Thymus (tissue), 14 donors: Measurements from ENCODE around the gene PDRG1. TPM values are rescaled to one million over a fixed set of nuclear protein-coding genes. Genes with fewer than 3 reads are reported as not detected.

ENCODE experiments used
- DNase-seq, 9 donors: peaks; one replicate each; pipeline ENCODE4 v3.0.0-alpha.2; 2013; ENCODE audit warnings: low spot score in 9 of 9, low read depth in 6 of 9, missing footprints in 1 of 9
- H3K27ac ChIP-seq, 2 donors: one replicate each; pipeline ENCODE4 v1.5.1; 2013; ENCODE audit warnings: control low read depth in 1 of 2, low read depth in 1 of 2, low read length in 1 of 2, mild to moderate bottlenecking in 1 of 2, moderate library complexity in 1 of 2
- H3K27me3 ChIP-seq, 2 donors: one replicate each; pipeline ENCODE4 v1.5.1; 2013; ENCODE audit warnings: low read length in 1 of 2; ENCODE audit not compliant: control insufficient read depth in 2 of 2, insufficient read depth in 1 of 2
- H3K36me3 ChIP-seq, 2 donors: one replicate each; pipeline ENCODE4 v1.5.1; 2013; ENCODE audit warnings: low read length in 1 of 2, mild to moderate bottlenecking in 1 of 2, moderate library complexity in 1 of 2; ENCODE audit not compliant: control insufficient read depth in 2 of 2, insufficient read depth in 2 of 2
- H3K4me1 ChIP-seq, 2 donors: one replicate each; pipeline ENCODE4 v1.5.1; 2013; ENCODE audit warnings: low read length in 2 of 2; ENCODE audit not compliant: control insufficient read depth in 2 of 2, insufficient read depth in 2 of 2
- H3K4me3 ChIP-seq, 2 donors: one replicate each; pipeline ENCODE4 v1.5.1; 2013; ENCODE audit warnings: low read length in 2 of 2, control low read depth in 1 of 2, mild to moderate bottlenecking in 1 of 2
- H3K9me3 ChIP-seq, 2 donors: one replicate each; pipeline ENCODE4 v1.5.1; 2013; ENCODE audit warnings: low read length in 1 of 2, mild to moderate bottlenecking in 1 of 2; ENCODE audit not compliant: control insufficient read depth in 2 of 2, insufficient read depth in 1 of 2
- WGBS: extraction: QIAGEN DNeasy Blood & Tissue Kit; methylation state at CpG from one replicate; pipeline ENCODE4 v1.1.7; 2013; 5-methylcytosine and 5-hydroxymethylcytosine counted together
- long read RNA-seq, 10 donors: transcript quantifications; one replicate each; lab custom pipeline, GENCODE V29; 2026
- polyA plus RNA-seq: library from polyadenylated mRNA; stranded (reverse); fragments of 200-250 nt; gene quantifications from one replicate; pipeline ENCODE4 v1.2.3, GENCODE V29; 2013
- total RNA-seq: library from RNA; stranded (reverse); fragments of 120-200 nt; gene quantifications from one replicate; pipeline ENCODE4 v1.2.4, GENCODE V29; 2013
- donor health status: healthy.

The PDRG1 gene
- 11.1 TPM for total RNA-seq
- 16.4 TPM for polyA plus RNA-seq
- long read RNA-seq, donor 1, partial matches to known transcripts: 0 of 1 reads
- long read RNA-seq, donor 1, other reads (novel, unspliced or antisense): 0 of 1 reads
- long read RNA-seq, donor 2, transcript PDRG1-201 (5 exons, 1,998 nt): major isoform, 15 of 15 reads
- long read RNA-seq, donor 2, partial matches to known transcripts: 0 of 15 reads
- long read RNA-seq, donor 2, other reads (novel, unspliced or antisense): 0 of 15 reads
- long read RNA-seq, donor 3, transcript PDRG1-201 (5 exons, 1,998 nt): major isoform, 26 of 26 reads
- long read RNA-seq, donor 3, partial matches to known transcripts: 0 of 26 reads
- long read RNA-seq, donor 3, other reads (novel, unspliced or antisense): 0 of 26 reads
- long read RNA-seq, donor 4, partial matches to known transcripts: 0 of 4 reads
- long read RNA-seq, donor 4, other reads (novel, unspliced or antisense): 0 of 4 reads
- long read RNA-seq, donor 5, transcript PDRG1-201 (5 exons, 1,998 nt): major isoform, 27 of 27 reads
- long read RNA-seq, donor 5, partial matches to known transcripts: 0 of 27 reads
- long read RNA-seq, donor 5, other reads (novel, unspliced or antisense): 0 of 27 reads
- long read RNA-seq, donor 6, transcript PDRG1-201 (5 exons, 1,998 nt): major isoform, 10 of 10 reads
- long read RNA-seq, donor 6, partial matches to known transcripts: 0 of 10 reads
- long read RNA-seq, donor 6, other reads (novel, unspliced or antisense): 0 of 10 reads
- long read RNA-seq, donor 7, transcript PDRG1-201 (5 exons, 1,998 nt): major isoform, 21 of 21 reads
- long read RNA-seq, donor 7, partial matches to known transcripts: 0 of 21 reads
- long read RNA-seq, donor 7, other reads (novel, unspliced or antisense): 0 of 21 reads
- long read RNA-seq, donor 8, partial matches to known transcripts: 0 of 2 reads
- long read RNA-seq, donor 8, other reads (novel, unspliced or antisense): 0 of 2 reads
- long read RNA-seq, donor 9, transcript PDRG1-201 (5 exons, 1,998 nt): major isoform, 11 of 27 reads
- long read RNA-seq, donor 9, partial matches to known transcripts: 16 of 27 reads
- long read RNA-seq, donor 9, other reads (novel, unspliced or antisense): 0 of 27 reads
- long read RNA-seq, donor 10, transcript PDRG1-201 (5 exons, 1,998 nt): major isoform, 6 of 6 reads
- long read RNA-seq, donor 10, partial matches to known transcripts: 0 of 6 reads
- long read RNA-seq, donor 10, other reads (novel, unspliced or antisense): 0 of 6 reads

DNA sequence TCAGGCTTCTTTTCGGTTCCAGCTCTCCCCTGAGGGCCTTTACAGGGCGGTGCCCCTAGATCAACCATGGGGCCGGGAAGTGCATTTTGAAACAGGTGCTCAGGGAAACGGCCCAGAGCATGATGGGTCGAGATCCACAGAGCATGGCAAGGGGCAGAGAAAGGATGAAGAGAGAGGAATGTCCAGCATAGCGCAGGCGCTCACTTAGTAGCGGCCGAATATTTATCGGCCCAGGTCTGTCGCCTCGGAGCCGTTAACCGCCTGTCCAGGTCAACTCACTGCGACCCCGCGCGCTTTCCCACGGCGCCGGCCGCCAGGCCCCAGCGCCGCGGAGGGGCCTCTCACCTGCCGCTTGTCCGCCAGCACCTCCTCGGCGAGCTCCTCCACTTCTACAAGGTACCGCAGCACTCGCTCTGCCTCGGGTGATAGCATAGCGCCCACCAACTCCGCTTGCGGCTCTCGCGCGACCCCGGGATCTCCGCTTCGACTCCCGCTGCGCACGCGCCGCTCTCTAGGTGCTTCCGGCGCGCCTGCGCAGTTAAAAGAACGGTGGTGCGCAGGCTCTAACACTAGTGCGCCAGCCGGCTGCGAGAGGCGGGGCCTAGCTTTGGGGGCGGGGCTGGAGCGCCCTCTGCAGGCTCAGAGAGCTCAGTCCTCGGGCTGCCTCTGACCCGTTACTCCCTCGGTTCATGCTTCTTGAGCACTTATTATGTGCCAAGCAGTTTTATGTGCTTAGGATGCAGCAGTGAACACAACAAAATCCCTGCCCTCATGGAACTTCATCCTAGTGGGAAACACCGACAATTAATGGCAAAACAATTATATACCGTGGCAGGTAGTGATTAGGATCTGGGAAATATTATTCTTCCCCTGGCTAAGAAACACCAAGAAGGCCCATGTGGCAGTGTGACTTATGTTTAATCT lies at the start of gene PDRG1:
TSS of gene PDRG1 (minus strand) at position 517 of the 924 bp plus-strand sequence. CDS start at position 432, 85 bp downstream.
- WGBS: under 1% methylated on average over 63 of the region's 63 CpGs
- peaks cover 24 to 28% of the 10 kb centered on the region in 2 donors for H3K36me3 ChIP-seq
- peak within 1 kb of the TSS; percentile 85 to 86 for H3K4me3 ChIP-seq
- H3K9me3 ChIP-seq: peaks cover 3 to 4% of the 10 kb centered on the region in 2 donors
- DNase-seq: peak; percentile 88 to 98 (median 95)
- H3K27ac ChIP-seq: peak within 1 kb of the TSS; percentile 64
- peaks cover 9 to 11% of the 10 kb centered on the region in 2 donors for H3K4me1 ChIP-seq
- H3K27me3 ChIP-seq: peaks cover 0 to 9% of the 10 kb centered on the region in 2 donors

DNA sequence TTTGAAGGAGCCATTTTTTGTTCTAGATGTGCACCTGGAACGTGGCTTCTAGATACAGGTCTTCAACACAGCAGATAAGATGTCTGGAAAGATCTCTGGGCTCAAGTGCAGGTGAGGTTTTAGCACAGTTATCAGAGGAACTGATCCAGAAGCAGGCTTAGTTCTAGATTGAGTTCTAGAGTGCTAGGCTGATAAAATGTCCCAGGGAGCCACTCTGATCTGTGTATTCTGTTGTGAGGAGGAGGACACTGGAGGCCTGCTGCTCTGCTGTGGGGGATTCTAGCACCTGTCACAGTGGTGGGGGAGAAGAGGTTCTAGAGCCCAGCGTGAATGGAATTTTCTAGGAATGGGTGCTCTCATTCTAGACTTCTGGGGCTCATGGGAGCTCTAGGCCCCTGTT lies 46.4 kb upstream of the PDRG1 start:
- Histone ChIP-seq H3K27ac (no peak overlapping the region), H3K9me3 (no peaks in the 10 kb centered on the region), H3K4me3 (no peak overlapping the region), H3K4me1 (no peaks in the 10 kb centered on the region), H3K27me3 (peaks cover 21 to 34% of the 10 kb centered on the region in 2 donors), H3K36me3 (no peaks in the 10 kb centered on the region)
- DNase-seq: no peak
- WGBS: 80% methylated on average over 2 of the region's 2 CpGs

DNA sequence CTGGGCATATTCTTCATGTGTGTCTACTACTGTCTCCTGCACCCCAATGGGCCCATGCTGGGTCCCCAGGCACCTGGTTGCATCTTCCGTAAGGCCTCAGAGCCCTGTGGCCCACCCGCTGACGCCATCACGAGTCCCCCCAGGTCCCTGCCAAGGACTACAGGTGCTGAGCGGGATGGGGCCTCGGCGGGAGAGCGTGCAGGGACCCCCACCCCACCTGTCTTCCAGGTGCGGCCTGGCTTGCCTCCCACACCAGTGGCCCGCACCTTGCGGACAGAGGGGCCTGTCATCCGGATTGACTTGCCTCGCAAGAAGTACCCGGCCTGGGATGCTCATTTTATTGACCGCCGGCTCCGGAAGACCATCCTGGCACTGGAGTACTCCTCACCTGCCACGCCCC lies 45.1 kb upstream of the PDRG1 start:
- H3K36me3 ChIP-seq: no peaks in the 10 kb centered on the region
- H3K27ac ChIP-seq: no peak overlapping the region
- no peaks in the 10 kb centered on the region for H3K9me3 ChIP-seq
- H3K4me1 ChIP-seq: no peaks in the 10 kb centered on the region
- H3K4me3 ChIP-seq: no peak overlapping the region
- WGBS: 97% methylated on average over 18 of the region's 18 CpGs
- H3K27me3 ChIP-seq: peaks cover 21 to 43% of the 10 kb centered on the region in 2 donors
- no peak for DNase-seq

DNA sequence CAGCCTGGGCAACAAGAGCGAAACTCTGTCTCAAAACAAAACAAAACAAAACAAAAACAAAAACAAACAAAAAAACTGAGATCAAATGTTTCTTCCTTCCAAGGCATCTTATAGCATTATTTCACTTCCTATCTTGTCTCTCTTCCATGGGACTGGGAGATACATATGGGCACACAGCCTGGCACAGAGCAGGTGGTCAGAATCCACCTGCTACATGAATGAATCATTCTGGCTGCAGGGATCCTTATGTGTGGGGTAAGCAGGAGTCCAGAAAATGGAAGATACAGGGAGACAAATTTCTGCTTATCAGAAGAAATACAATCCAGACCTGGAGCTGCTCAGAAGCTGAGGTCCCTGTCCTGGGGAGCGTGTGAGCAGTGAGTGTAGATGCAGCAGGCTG lies 40.2 kb upstream of the PDRG1 start:
- H3K4me1 ChIP-seq: no peaks in the 10 kb centered on the region
- WGBS: 98% methylated on average over 2 of the region's 2 CpGs
- H3K36me3 ChIP-seq: no peaks in the 10 kb centered on the region
- H3K27me3 ChIP-seq: peaks cover 21 to 40% of the 10 kb centered on the region in 2 donors
- no peak for DNase-seq
- no peak overlapping the region for H3K4me3 ChIP-seq
- H3K9me3 ChIP-seq: no peaks in the 10 kb centered on the region
- H3K27ac ChIP-seq: no peak overlapping the region

DNA sequence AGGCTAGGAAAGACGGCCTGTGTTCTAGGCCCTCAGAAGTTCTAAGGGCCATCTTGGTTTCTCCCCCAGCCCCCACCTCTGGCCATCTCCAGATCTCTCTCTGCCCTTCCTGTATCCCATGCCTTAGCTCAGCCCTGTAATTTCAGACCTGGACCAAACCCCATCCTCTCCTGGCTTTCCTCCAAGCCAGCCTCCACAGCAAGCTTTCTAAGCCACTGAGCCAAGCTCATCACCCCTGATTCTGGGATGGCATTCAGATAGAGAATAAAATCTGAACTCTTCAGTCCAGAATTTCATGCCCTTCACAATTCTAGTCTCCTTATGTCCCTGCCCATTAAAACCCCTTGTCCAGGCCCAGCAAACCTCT lies 39.5 kb upstream of the PDRG1 start:
- Histone ChIP-seq H3K9me3 (no peaks in the 10 kb centered on the region), H3K27me3 (peaks cover 21 to 38% of the 10 kb centered on the region in 2 donors), H3K4me1 (no peaks in the 10 kb centered on the region), H3K4me3 (no peak overlapping the region), H3K36me3 (no peaks in the 10 kb centered on the region), H3K27ac (no peak overlapping the region)
- 87% methylated on average over 1 of the region's 1 CpG for WGBS
- DNase-seq: no peak

DNA sequence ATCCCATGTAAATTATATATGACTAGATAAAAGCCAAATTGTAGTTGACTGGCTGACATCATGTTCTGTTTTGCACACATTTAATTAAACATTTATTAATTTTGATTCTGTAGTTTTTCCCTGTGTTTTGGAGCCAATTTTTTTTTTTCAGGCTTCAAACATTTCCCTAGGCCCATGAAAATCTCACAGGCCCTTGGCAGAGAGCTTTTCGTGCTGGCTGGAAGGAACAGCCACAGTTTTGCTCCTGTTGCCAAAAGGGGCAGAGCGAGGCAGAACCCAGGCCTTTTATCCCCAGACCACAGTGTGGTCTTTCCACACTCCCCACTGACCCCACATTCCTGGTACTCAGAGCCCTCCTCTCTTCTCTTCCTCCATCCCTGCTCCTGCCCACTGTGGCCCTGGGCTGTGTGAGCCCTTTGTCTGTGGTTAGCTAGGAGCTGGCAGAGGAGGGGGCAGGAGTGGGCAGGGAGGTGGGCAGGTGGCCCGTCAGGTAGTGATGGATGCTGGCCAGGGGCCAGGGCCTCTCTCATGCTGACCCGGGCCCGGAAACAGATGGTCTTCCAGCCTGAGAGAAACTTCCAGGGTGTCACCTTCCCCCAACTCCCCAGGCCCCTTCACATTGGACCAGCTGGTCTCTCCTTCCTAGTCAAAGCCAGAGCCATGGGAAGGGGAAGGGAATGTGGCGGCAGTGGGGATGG lies 38.9 kb upstream of the PDRG1 start:
- Histone ChIP-seq H3K4me1 (no peaks in the 10 kb centered on the region), H3K9me3 (no peaks in the 10 kb centered on the region), H3K27me3 (peaks cover 20 to 34% of the 10 kb centered on the region in 2 donors), H3K4me3 (no peak overlapping the region), H3K27ac (no peak overlapping the region), H3K36me3 (no peaks in the 10 kb centered on the region)
- DNase-seq: no peak
- WGBS: 79% methylated on average over 6 of the region's 6 CpGs

DNA sequence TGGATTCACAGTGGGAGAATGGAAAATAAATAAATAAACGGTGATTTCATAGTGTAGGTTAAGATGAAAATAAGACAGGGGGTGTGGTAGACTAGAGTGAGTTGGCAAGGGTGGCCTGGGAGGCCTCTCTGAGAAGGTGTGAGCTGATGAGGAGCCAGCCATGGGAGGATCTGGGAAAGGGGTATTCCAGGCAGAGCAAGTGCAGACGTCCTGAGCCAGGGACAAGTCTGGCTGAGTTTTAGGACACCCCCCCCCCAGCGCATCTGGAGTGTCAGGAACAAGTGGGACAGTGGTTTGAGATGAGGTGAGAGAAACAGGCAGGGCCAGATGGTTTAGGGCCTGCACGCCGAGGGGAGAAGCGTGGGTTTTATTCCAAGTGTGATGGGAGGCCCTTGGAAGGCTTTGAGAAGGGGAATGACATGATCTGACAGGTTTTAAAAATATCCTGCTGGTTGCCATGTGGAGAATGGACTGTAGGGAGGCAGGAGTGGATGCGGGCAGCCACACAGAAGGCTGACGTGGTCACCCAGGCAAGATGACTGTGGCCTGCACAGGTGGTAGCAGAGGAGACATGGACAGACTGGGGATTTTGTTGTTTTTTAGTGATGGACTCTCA lies 37.3 kb upstream of the PDRG1 start:
- Histone ChIP-seq H3K4me1 (no peaks in the 10 kb centered on the region), H3K4me3 (no peak overlapping the region), H3K27me3 (peaks cover 3 to 18% of the 10 kb centered on the region in 2 donors), H3K36me3 (no peaks in the 10 kb centered on the region), H3K9me3 (no peaks in the 10 kb centered on the region), H3K27ac (no peak overlapping the region)
- no peak for DNase-seq
- 94% methylated on average over 8 of the region's 8 CpGs for WGBS
